H1 (cell line): ENCODE data around the gene ZDHHC9. TPM values are rescaled to one million over a fixed set of nuclear protein-coding genes. Genes with fewer than 3 reads are reported as not detected.

Source experiments
- CBX5 ChIP-seq: fragments of 300-800, 300-1000 bp; sonication (generic); IDR thresholded peaks from 2 replicates; pipeline ENCODE4 v1.7.1; 2016; ENCODE audit warnings: antibody characterized with exemption, low read length, low read depth
- FOSL1 ChIP-seq: IDR thresholded peaks from 2 replicates; pipeline ENCODE4 v1.6.1; 2011; ENCODE audit warnings: mild to moderate bottlenecking, low read depth, low read length, moderate library complexity; ENCODE audit not compliant: insufficient read depth
- KDM4A ChIP-seq: IDR thresholded peaks from one replicate; pipeline ENCODE4 v1.7.1; 2012; ENCODE audit warnings: low read depth, mild to moderate bottlenecking, moderate library complexity, low read length, inconsistent platforms; ENCODE audit not compliant: severe bottlenecking
- NANOG ChIP-seq: IDR thresholded peaks from 2 replicates; pipeline ENCODE4 v1.6.1; 2011; ENCODE audit warnings: low read length, low read depth, mild to moderate bottlenecking, inconsistent platforms; ENCODE audit not compliant: insufficient read depth, poor library complexity, severe bottlenecking
- PHF8 ChIP-seq: fragments of 200-600 bp; sonication (generic); conservative IDR thresholded peaks from 2 replicates; pipeline ENCODE4 v1.7.1; 2012; ENCODE audit warnings: low read depth, mild to moderate bottlenecking, inconsistent platforms, low read length, moderate library complexity
- RFX5 ChIP-seq: IDR thresholded peaks from 2 replicates; pipeline ENCODE4 v1.6.1; 2011; ENCODE audit warnings: low read depth, low read length, improper control_type of control experiment, borderline replicate concordance
- TCF12 ChIP-seq: IDR thresholded peaks from 2 replicates; pipeline ENCODE4 v1.6.1; 2011; ENCODE audit warnings: low read depth, mild to moderate bottlenecking, low read length
- polyA plus RNA-seq, 7 experiments: library from polyadenylated mRNA; depleted of rRNA in 3 of 7; stranded (reverse) in 5 of 7; unstranded in 2 of 7; fragments of >200 nt in 5 of 7; fragments of 200-250 nt in 2 of 7; gene quantifications; 1 replicate in 5 of 7; 2 replicates in 1 of 7; 4 replicates in 1 of 7; pipeline versions ENCODE4 v1.2.1 to v1.2.3, GENCODE V29; 2011 to 2013; ENCODE audit warnings: missing spikeins in 2 of 7, mixed read lengths in 2 of 7
- total RNA-seq: library from RNA; stranded (reverse); fragmentation: NEBNext Ultra II Directional; extraction: Animal tissue kit (Norgen Biotek cat#: 25700); gene quantifications from 2 replicates; pipeline ENCODE4 v1.2.1, GENCODE V29; 2021

Gene ZDHHC9
- total and polyA plus RNA-seq, 2 of the 8 experiments (the other 6 are each of a cell fraction or from before 2014, with no cell fraction given) = 18.1 to 28.3 TPM

- no peak for TF ChIP-seq RFX5
- no peak for TF ChIP-seq PHF8
- no peak for TF ChIP-seq NANOG
- TF ChIP-seq CBX5 = no peak
- TF ChIP-seq KDM4A = no peak
- no peak for TF ChIP-seq TCF12
- TF ChIP-seq FOSL1 = no peak
- TF ChIP-seq, all 59 proteins: peak for 0
Observed at GRCh38 chrX:129792586-129793291, 50.9 kb downstream of the ZDHHC9 start (continued).
